ENCODE results near the gene NAGPA.

DNA sequence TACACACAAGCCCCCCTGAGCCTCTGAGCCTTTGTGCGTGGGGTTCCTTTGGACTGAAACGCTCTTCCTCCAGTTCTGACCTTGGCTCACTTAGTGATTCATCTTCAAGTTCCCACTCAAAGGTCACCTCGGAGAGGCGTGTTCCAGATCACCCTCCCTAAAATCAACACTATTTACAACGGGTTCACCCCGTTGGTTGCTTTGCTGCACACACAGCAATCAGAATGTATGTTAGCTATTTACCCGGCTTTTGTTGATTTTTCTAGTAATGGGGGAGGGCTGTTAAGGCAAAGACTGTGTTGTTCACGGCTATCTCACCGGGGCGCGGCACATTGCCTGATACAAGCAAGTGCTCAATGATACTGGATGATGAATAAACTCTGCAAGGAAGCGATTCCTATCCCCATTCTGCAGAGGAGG is 977 bp downstream of the NAGPA start:
- TF ChIP-seq EZH2 (IDR thresholded peaks at IDR 0.05; ENCODE audit: borderline replicate concordance): no peak
- TF ChIP-seq, protein P1, sequence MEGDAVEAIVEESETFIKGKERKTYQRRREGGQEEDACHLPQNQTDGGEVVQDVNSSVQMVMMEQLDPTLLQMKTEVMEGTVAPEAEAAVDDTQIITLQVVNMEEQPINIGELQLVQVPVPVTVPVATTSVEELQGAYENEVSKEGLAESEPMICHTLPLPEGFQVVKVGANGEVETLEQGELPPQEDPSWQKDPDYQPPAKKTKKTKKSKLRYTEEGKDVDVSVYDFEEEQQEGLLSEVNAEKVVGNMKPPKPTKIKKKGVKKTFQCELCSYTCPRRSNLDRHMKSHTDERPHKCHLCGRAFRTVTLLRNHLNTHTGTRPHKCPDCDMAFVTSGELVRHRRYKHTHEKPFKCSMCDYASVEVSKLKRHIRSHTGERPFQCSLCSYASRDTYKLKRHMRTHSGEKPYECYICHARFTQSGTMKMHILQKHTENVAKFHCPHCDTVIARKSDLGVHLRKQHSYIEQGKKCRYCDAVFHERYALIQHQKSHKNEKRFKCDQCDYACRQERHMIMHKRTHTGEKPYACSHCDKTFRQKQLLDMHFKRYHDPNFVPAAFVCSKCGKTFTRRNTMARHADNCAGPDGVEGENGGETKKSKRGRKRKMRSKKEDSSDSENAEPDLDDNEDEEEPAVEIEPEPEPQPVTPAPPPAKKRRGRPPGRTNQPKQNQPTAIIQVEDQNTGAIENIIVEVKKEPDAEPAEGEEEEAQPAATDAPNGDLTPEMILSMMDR (IDR thresholded peaks at IDR 0.05; ENCODE audit: poor library complexity): no peak
